HG03457 (cell line): Measurements from ENCODE around the gene LMF2.
"Not testable (repeated sequence)": the region's sequence is repeated elsewhere in the genome, so short reads cannot be mapped to it uniquely, and the experiment has no call there.

ENCODE experiments used
- ATAC-seq: cut with Tn5 transposase; IDR thresholded peaks from one replicate; pipeline ENCODE4 v1.9.1; 2021; ENCODE audit warnings: moderate number of reproducible peaks; ENCODE audit not compliant: unreplicated experiment

Gene LMF2

DNA sequence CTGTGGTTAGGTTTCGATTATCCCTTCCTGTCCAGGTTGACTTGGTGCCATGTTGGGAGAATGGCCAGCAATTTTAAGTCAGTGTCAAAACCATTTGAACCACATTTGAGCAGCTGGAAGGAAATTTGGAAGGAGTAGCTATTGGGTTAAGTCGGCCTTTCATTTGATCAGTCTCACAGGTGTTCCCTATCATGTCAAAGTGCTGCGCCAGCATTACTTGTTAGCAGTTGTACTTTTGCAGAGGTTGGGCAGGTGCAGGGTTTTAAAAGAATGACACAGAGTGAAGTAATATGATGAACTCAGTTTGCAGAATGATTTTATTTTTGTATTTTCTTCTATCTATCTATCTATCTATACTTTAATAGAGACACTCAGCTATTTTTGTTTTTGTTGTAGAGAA, 28.7 kb upstream of the LMF2 start:
- ATAC-seq: no peak

- ATAC-seq: no peak
These were observed 27.6 kb upstream of the LMF2 start for GRCh38 chr22:50535113-50535512.

DNA sequence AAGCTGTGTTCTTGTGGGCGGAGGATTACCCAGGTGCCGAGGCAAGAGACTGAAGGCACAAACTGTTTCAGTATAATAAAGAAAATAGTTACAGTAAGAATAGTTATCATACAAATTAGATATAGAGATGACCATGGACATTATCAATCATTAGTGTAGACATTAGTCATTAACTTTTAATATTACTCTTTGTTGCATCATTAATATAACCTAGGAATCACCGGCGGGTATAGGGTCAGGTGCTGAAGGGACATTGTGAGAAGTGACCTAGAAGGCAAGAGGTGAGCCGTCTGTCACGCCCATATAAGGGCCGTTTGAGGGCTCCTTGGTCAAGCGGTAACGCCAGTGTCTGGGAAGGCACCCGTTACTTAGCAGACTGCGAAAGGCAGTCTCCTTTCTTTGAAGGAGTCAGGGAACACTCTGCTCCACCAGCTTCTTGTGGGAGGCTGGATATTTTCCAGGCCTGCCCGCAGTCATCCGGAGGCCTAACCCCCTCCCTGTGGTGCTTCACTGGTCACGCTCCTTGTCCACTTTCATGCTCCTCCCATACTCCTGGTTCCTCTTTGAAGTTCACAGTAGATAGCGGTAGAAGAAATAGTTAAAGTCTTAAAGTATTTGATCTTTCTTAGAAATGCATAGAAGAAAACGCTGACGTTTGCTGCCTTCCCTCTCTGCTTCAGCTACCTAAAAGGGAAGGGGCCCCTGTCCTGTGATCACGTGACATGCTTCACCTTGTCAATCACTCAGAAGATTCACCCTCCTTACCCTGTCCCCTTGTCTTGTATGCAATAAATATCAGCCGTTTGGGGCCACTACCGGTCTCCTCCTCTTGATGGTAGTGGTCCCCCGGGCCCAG, 26.6 kb upstream of the LMF2 start:
- ATAC-seq: not testable (repeated sequence)

GRCh38 chr22:50532824-50533796, 25.6 kb upstream of the LMF2 start:
- ATAC-seq: no peak

DNA sequence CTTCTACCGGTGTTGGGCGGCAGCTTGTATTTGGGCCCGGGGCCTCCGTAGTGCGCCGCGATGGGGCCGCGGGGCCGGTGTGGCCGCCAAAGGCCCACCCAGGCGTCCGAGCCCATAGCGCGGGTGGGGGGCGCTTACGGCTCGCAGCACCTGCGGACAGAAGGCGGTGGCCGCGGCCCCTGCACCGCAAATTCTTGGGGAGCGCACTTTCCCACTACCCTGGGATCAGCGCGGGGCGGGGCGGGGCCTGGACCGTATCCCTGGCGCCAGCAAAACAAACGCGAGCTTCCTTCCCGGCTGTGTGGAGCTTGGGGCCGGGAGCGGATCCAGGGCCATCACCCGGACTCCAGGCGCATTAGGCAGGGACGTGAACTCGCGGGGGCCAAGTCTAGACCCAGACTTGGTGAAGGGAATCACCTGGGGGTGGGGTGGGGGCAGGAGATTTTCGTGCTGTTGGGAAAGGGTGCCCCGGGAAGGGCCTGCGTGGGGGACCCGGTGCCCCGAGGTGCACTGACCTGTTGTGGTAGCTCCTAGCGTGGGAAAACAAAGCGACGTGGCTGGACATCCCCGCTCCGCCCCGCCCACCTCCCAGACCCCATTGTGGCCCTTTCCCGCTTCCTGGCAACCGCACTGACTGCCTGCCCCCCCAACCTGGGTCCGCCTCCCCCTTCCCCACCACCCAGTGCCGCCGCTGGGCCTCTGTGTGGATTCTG, 24.6 kb upstream of the LMF2 start:
- no peak for ATAC-seq

GRCh38 chr22:50531546-50531961, 24.1 kb upstream of the LMF2 start:
- no peak for ATAC-seq

DNA sequence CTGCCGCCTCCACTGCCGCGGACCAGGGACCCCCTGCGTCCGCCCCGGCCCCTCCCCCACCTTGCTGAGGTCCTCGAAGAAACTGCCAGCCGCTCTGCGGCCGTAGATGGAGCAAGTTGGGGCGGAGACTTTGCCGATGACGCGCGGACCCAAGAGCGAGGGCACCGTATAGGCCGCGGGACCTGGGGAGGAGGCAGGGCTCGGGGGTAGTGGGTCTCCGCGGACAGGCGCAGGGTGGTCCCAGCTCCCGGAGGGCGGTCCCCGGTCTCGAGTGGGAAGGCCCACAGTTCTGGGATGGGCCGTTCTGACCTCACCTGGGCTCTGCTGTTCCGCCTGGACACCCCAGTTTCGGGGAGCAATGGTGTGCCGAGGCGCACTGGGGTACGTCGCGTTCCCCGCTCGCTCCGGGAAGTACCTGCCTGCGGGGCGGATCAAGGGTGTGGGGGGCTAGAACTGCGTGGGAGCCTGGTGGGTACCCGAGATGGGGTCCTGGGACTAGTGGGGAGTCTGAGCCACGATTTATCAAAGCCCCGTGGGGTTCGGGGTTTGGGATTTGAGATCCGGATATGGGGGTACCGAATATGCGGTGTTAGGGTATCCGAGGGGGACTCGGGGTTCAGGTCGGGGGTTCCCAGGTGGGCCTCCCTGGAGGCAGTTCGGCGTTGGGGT, 23.5 kb upstream of the LMF2 start:
- ATAC-seq: no peak

GRCh38 chr22:50530580-50530876, 23.0 kb upstream of the LMF2 start:
- ATAC-seq: no peak

GRCh38 chr22:50529897-50530579, 22.5 kb upstream of the LMF2 start, which contains the start of gene TYMP:
TSS of gene TYMP (minus strand) at chr22:50530012. CDS start at chr22:50529709, 303 bp downstream.
- no peak for ATAC-seq

GRCh38 chr22:50529416-50529896, 22.0 kb upstream of the LMF2 start:
- no peak for ATAC-seq

DNA sequence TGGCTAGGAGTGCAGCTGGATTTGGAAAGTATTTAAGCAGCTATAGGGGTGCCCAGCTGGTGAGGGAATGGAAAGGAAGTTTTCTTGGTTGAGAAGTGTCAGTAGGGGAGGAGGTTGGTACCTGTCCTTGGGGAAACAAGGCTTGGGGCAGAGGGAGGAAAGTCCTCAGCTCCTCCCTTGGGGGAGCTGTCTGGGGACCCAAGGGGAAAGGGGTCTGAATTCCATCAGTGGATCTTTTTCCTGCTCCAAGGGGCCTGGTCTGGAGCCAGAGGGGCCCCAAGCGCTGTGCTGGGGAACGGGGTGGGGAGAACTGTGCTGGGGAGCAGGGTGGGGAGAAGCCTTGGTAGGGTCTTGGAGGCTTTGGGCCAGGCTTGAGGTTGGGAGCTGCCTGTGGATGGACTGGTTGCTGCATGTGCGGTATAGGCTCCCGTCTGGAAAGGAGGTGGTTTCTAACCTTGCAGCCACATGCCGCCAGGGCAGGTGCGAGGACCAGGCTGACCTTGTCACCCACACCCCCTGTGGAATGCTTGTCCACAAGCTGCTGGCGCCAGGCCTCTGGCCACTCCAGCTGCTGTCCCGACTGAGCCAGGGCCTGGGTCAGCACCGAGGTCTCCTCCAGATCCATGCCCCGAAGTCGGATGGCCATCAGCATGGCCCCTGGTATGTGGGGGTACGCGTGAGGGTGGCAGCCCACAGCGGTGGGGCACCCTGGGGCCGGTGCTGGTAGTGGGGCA, 21.3 kb upstream of the LMF2 start:
- no peak for ATAC-seq

GRCh38 chr22:50527921-50528681, 20.6 kb upstream of the LMF2 start:
- ATAC-seq: no peak

DNA sequence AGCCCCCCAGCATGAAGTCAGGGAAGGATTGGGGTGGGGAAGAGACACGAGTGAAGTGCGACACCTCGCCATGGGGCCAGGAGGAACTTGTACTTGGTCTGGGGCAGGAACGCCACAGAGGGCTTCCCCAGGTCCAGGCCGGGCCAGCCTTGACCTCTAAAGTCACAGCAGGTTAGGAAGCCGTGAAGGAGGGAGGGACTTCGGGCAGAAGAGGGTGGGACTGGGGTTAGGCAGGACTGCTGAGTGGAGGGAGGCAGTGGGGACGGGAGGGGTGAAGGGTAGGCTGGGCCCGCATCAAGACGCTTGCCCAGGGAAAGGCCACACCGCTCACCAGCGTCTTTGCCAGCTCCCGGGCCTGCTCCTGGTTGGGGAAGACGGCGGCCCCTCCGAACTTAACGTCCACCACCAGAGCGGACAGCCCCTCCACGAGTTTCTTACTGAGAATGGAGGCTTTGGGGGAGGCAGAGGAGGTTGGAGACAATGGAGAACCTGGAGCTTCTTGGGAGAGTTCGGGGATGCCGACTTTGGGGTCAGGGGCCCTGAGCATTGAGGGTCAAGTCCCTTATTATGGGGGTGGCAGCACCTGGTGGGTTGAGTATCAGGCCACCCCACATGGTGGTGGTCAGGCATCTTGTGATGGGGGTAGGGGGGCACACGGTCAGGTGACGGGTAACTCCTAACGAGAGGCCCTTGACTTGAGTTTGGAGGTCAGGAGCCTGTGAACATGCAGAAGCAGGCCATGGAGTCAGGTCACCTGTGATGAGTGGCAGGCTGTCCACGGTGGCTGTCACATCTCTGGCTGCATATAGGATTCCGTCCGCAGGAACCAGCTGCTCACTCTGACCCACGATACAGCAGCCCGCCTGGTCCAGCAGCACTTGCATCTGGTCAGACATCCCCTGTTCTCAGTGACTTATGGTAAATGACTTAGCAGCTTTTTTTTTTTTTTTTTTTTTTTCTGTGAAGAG, 19.6 kb upstream of the LMF2 start:
- no peak for ATAC-seq

GRCh38 chr22:50526108-50526833, 18.8 kb upstream of the LMF2 start:
- ATAC-seq: peak; percentile 8

- peak; percentile 4 for ATAC-seq
These were observed 18.3 kb upstream of the LMF2 start for GRCh38 chr22:50525858-50526107.

- peak; percentile 25 for ATAC-seq
These were observed 17.8 kb upstream of the LMF2 start, which contains the start of gene SCO2 for GRCh38 chr22:50525104-50525857. TSS of gene SCO2 (minus strand) at chr22:50525598. CDS start at chr22:50524411, 1,187 bp downstream.
